Prostate gland (tissue), 2 donors: ENCODE results near the gene ARFGAP1. TPM values are rescaled to one million over a fixed set of nuclear protein-coding genes. Genes with fewer than 3 reads are reported as not detected.

Experiments
- DNase-seq: peaks from one replicate; pipeline ENCODE4 v3.0.0-alpha.2; 2019; ENCODE audit warnings: low spot score
- H3K27ac ChIP-seq, 2 donors: fragments of 200-600 bp; sonication (generic); 2 replicates each; pipeline ENCODE4 v1.5.1; 2017 to 2019
- H3K27me3 ChIP-seq: fragments of 200-600 bp; sonication (generic); replicated peaks from 2 replicates; pipeline ENCODE4 v1.5.1; 2019; ENCODE audit not compliant: insufficient read depth
- H3K36me3 ChIP-seq, 2 donors: fragments of 200-600 bp; sonication (generic); 1 replicate in 1 of 2; 2 replicates in 1 of 2; pipeline versions ENCODE4 v1.5.1 to v1.8.1; 2017 to 2019
- H3K4me1 ChIP-seq: fragments of 200-600 bp; sonication (generic); replicated peaks from 2 replicates; pipeline ENCODE4 v1.5.1; 2019
- H3K4me3 ChIP-seq, 2 donors: fragments of 200-600 bp; sonication (generic); 2 replicates each; pipeline ENCODE4 v1.5.1; 2017 to 2019
- H3K9me3 ChIP-seq: fragments of 200-600 bp; sonication (generic); 2 replicates; pipeline ENCODE4 v1.5.1; 2017
- CTCF ChIP-seq, 4 experiments: fragments of 200-600 bp in 2 of 4; fragments of 450-650 bp in 2 of 4; sonication (generic) in 2 of 4; IDR thresholded peaks; 1 replicate in 3 of 4; 2 replicates in 1 of 4; pipeline ENCODE4 v1.5.1; 2016 to 2019; ENCODE audit warnings: antibody characterized with exemption in 4 of 4, mild to moderate bottlenecking in 2 of 4, moderate library complexity in 2 of 4
- POLR2A ChIP-seq: fragments of 450-650 bp; IDR thresholded peaks from one replicate; pipeline ENCODE4 v1.6.1; 2016; ENCODE audit warnings: antibody characterized with exemption, mild to moderate bottlenecking
- POLR2AphosphoS5 ChIP-seq: sonication (generic); formaldehyde crosslinking; IDR thresholded peaks from one replicate; pipeline ENCODE4 v1.6.1; 2017; ENCODE audit warnings: antibody characterized with exemption
- WGBS: methylation state at CpG from one replicate; pipeline ENCODE4 v1.1.5; 2018; 5-methylcytosine and 5-hydroxymethylcytosine counted together
- intact Hi-C: fragments of 100-400 bp; cut with DNase I; formaldehyde crosslinking; loops from one replicate; pipeline ENCODE4 v1.14.2; 2022
- total RNA-seq, 2 donors: library from RNA; depleted of rRNA; stranded (reverse); fragments of >200 nt; gene quantifications; one replicate each; pipeline ENCODE4 v1.1.0, GENCODE V29; 2016

Gene ARFGAP1
- total RNA-seq, 2 donors from 2014 or later: 43.6 to 85.6 TPM

- H3K9me3 ChIP-seq: no peaks in the 10 kb centered on the region
- peaks cover 31% of the 10 kb centered on the region for H3K27me3 ChIP-seq
- TF ChIP-seq CTCF (IDR thresholded peaks at IDR 0.05) (no peak), POLR2A (no peak), POLR2AphosphoS5 (no peak)
- H3K27ac ChIP-seq: no peak overlapping the region
- no peaks in the 10 kb centered on the region for H3K4me1 ChIP-seq
- no peak overlapping the region for H3K4me3 ChIP-seq
- intact Hi-C loops: no loop called here
- WGBS: 93% methylated on average over 19 of the region's 35 CpGs
- DNase-seq: no peak
- no peaks in the 10 kb centered on the region for H3K36me3 ChIP-seq
These were observed 34.3 kb downstream of the ARFGAP1 start for GRCh38 chr20:63306673-63307537.

- TF ChIP-seq CTCF (IDR thresholded peaks at IDR 0.05) (no peak), POLR2A (no peak), POLR2AphosphoS5 (no peak)
- peaks cover 31% of the 10 kb centered on the region for H3K27me3 ChIP-seq
- no peak overlapping the region for H3K27ac ChIP-seq
- WGBS: 76% methylated on average over 14 of the region's 23 CpGs
- H3K36me3 ChIP-seq: no peaks in the 10 kb centered on the region
- no peaks in the 10 kb centered on the region for H3K9me3 ChIP-seq
- no peak for DNase-seq
- no peaks in the 10 kb centered on the region for H3K4me1 ChIP-seq
- intact Hi-C loops: no loop called here
- no peak overlapping the region for H3K4me3 ChIP-seq
These were observed 35.1 kb downstream of the ARFGAP1 start for GRCh38 chr20:63307538-63308217.

GRCh38 chr20:63308218-63308911, 35.8 kb downstream of the ARFGAP1 start:
- peaks cover 31% of the 10 kb centered on the region for H3K27me3 ChIP-seq
- intact Hi-C loops: no loop called here
- no peak for DNase-seq

More at GRCh38 chr20:63308218-63308911, 35.8 kb downstream of the ARFGAP1 start:
- Histone ChIP-seq H3K4me1 (no peaks in the 10 kb centered on the region), H3K9me3 (no peaks in the 10 kb centered on the region), H3K27ac (no peak overlapping the region), H3K36me3 (no peaks in the 10 kb centered on the region), H3K4me3 (no peak overlapping the region)
- TF ChIP-seq POLR2A (no peak), POLR2AphosphoS5 (no peak), CTCF (IDR thresholded peaks at IDR 0.05) (no peak)
- 66% methylated on average over 26 of the region's 30 CpGs for WGBS
